C4-2B (cell line): ENCODE data around the gene GOLGA8K.
"Not testable (repeated sequence)": the region's sequence is repeated elsewhere in the genome, so short reads cannot be mapped to it uniquely, and the experiment has no call there.

Experiments used
- H3K27ac ChIP-seq: fragments of 450-650 bp; 2 replicates; pipeline ENCODE4 v1.5.1; 2017

The GOLGA8K gene

GRCh38 chr15:32403192-32403591, at the start of gene GOLGA8K:
Gene GOLGA8K (minus strand): TSS chr15:32403292. CDS start chr15:32403194, 98 bp downstream.
- H3K27ac ChIP-seq = not testable (repeated sequence)

GRCh38 chr15:32440445-32440977, 37.4 kb upstream of the GOLGA8K start:
- not testable (repeated sequence) for H3K27ac ChIP-seq

GRCh38 chr15:32434102-32434963, 31.2 kb upstream of the GOLGA8K start:
- H3K27ac ChIP-seq = not testable (repeated sequence)

- not testable (repeated sequence) for H3K27ac ChIP-seq
Measured at GRCh38 chr15:32427635-32428034, 24.5 kb upstream of the GOLGA8K start.

GRCh38 chr15:32426511-32426910, 23.4 kb upstream of the GOLGA8K start:
- H3K27ac ChIP-seq = not testable (repeated sequence)

GRCh38 chr15:32407903-32408302, 4.8 kb upstream of the GOLGA8K start:
- not testable (repeated sequence) for H3K27ac ChIP-seq

- not testable (repeated sequence) for H3K27ac ChIP-seq
Measured at GRCh38 chr15:32396522-32396921, 6.6 kb downstream of the GOLGA8K start.

- H3K27ac ChIP-seq = not testable (repeated sequence)
Measured at GRCh38 chr15:32394745-32395144, 8.3 kb downstream of the GOLGA8K start.

- H3K27ac ChIP-seq = not testable (repeated sequence)
Measured at GRCh38 chr15:32388050-32388648, 14.9 kb downstream of the GOLGA8K start.

- H3K27ac ChIP-seq = not testable (repeated sequence)
Measured at GRCh38 chr15:32385823-32386495, 17.1 kb downstream of the GOLGA8K start.

GRCh38 chr15:32374185-32374584, 28.9 kb downstream of the GOLGA8K start:
- not testable (repeated sequence) for H3K27ac ChIP-seq

- not testable (repeated sequence) for H3K27ac ChIP-seq
Measured at GRCh38 chr15:32373707-32374106, 29.4 kb downstream of the GOLGA8K start.

GRCh38 chr15:32372075-32372474, 31.0 kb downstream of the GOLGA8K start:
- H3K27ac ChIP-seq = not testable (repeated sequence)

GRCh38 chr15:32370526-32370925, 32.6 kb downstream of the GOLGA8K start:
- not testable (repeated sequence) for H3K27ac ChIP-seq

GRCh38 chr15:32370064-32370463, 33.0 kb downstream of the GOLGA8K start:
- H3K27ac ChIP-seq = not testable (repeated sequence)

- H3K27ac ChIP-seq = not testable (repeated sequence)
Measured at GRCh38 chr15:32366492-32366891, 36.6 kb downstream of the GOLGA8K start.

GRCh38 chr15:32365955-32366354, 37.1 kb downstream of the GOLGA8K start:
- not testable (repeated sequence) for H3K27ac ChIP-seq

- H3K27ac ChIP-seq = not testable (repeated sequence)
Measured at GRCh38 chr15:32364944-32365343, 38.1 kb downstream of the GOLGA8K start.

- H3K27ac ChIP-seq = not testable (repeated sequence)
Measured at GRCh38 chr15:32363449-32363848, 39.6 kb downstream of the GOLGA8K start.

- not testable (repeated sequence) for H3K27ac ChIP-seq
Measured at GRCh38 chr15:32361662-32362061, 41.4 kb downstream of the GOLGA8K start.

GRCh38 chr15:32358462-32358861, 44.6 kb downstream of the GOLGA8K start:
- H3K27ac ChIP-seq = not testable (repeated sequence)

- H3K27ac ChIP-seq = not testable (repeated sequence)
Measured at GRCh38 chr15:32356909-32357308, 46.2 kb downstream of the GOLGA8K start.

GRCh38 chr15:32352748-32353147, 50.3 kb downstream of the GOLGA8K start:
- not testable (repeated sequence) for H3K27ac ChIP-seq
